HG03064 (cell line): Measurements from ENCODE around the gene SYNE2.

Source experiments
- ATAC-seq: cut with Tn5 transposase; IDR thresholded peaks from one replicate; pipeline ENCODE4 v1.9.1; 2021; ENCODE audit warnings: low read depth; ENCODE audit not compliant: unreplicated experiment

The SYNE2 gene

DNA sequence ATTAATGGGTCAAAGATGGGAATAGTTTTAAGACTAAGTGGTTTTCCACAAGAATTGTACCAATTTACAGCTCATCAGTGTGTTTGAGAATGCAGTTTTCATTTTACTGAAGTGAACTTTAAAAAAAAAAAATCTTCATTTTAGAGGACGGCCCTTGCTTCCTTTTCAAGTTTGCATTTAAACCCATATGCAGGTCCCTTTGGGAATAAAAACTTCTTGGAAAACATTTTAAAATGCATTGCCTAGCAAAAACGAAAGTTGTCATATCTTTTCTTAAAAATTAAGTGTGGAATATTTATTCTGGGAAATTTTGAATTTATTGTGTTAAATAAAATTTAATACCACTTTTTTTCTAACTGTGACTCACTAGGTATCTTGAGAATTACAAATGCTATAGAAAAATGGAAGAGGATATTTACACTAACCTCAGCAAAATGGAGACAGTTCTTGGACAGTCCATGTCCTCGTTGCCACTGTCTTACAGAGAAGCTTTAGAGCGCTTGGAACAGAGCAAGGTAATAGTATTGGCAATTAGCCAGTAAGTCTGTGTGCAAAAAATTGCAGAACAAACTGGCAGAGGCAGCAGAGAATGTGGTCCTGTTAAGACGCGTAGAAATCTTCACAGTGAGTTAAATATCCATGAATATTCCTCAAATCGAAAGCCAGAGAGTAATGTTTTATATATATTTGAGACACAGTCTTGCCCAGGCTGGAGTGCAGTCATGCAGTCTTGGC, 209.7 kb downstream of the SYNE2 start:
- no peak for ATAC-seq

GRCh38 chr14:64064447-64064846, 211.6 kb downstream of the SYNE2 start:
- ATAC-seq: no peak

GRCh38 chr14:64069634-64070359, 217.0 kb downstream of the SYNE2 start:
- no peak for ATAC-seq

- ATAC-seq: no peak
Measured at GRCh38 chr14:64074961-64075612, 222.3 kb downstream of the SYNE2 start.

DNA sequence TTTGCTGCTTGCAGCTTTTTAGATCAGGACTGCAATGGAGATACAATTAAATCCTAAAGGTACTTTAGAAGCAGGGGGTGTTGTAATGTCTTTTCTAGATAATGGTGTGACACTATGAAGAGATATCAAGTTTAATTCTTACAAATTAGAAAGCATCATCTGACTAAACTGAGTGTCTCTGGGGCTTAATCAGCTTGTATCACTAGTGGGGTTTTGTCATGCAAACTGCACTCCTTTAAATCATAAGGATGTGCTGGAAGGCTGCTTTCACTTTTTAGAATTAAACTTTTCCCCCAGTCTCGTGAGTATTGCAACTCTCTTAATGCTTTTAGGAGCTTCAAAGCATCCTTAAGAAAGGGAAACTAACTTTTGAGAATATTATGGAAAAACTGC, 222.8 kb downstream of the SYNE2 start:
- ATAC-seq: no peak

GRCh38 chr14:64080452-64080851, 227.6 kb downstream of the SYNE2 start:
- no peak for ATAC-seq

DNA sequence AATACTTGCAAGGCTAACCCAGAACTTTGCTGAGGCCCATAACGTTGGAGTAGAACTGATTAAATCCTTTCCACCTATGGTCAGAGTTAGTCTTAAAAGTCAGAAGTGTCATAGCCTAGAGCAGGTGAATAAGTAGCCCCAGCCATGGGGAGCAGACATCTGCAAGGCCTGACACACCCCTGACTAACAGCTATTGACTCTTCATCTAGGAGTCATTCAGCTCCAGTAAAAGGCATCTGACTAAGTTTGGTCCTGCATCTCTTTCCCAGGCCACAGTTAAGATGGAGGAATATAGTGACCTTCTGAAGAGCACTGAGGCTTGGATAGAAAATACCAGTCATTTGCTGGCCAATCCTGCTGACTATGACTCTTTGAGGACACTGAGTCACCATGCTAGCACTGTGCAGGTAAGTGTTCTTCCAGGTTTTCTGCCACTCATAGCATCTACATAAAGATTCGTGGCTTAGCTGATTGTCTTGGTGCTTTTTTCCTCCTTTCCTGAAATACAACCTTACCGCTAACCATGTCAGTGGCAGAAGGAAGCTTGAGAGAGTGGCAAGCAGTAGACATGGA, 228.5 kb downstream of the SYNE2 start:
- no peak for ATAC-seq

- no peak for ATAC-seq
Measured at GRCh38 chr14:64082837-64083236, 230.0 kb downstream of the SYNE2 start.

DNA sequence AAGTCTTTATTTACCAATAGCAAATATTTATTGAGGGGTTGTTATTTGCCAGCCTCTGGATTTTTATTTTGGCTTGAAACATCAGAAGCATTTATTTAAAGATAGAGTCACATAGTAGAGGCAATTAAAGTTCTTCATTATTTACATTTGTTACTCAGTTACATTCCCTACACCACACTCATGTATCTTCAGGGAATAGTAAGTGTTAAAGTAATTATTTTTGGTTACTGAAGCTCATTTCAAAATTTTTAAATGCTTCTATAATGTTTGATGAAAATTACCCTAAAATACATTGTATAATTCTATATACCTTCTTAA, 235.8 kb downstream of the SYNE2 start:
- ATAC-seq: no peak

DNA sequence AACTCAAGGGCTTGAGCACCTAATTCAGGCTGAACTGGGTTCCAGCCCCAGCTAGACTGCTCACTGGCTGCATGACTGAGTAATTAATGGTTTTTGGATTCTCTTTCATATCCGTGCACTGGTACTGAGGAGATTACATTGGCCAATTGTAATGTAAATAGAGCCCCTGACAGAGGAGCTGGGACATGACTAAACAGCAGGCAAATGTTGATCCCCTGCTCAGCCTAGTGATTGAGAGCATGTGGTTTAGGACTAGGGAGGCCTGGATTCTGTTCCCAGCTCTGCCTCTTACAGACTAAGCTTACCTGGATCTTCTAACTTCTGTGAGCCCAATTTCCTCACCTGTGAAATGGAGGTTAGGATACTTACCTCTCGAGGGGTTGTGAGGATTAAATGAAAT, 237.1 kb downstream of the SYNE2 start:
- no peak for ATAC-seq

GRCh38 chr14:64091217-64091616, 238.4 kb downstream of the SYNE2 start:
- no peak for ATAC-seq

GRCh38 chr14:64092338-64092737, 239.5 kb downstream of the SYNE2 start:
- no peak for ATAC-seq

DNA sequence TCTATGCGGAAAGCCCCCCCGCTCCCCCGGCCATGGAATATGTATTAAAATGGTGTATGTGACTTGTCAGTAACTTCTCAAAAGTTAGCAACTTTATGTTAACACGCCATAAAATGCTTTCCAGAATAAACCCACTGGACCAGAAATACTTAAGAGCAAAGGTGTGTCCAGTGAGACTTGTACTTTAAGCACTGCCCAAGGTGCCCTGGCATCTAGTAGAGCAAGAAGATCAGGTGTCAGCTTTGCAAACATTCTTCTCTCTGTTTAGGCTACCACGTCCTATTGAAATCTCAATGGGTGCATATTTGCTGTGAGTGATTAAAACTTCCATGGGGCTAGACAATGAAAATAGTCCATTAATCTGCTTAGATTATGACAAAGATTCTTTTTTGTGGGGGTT, 240.1 kb downstream of the SYNE2 start:
- no peak for ATAC-seq

DNA sequence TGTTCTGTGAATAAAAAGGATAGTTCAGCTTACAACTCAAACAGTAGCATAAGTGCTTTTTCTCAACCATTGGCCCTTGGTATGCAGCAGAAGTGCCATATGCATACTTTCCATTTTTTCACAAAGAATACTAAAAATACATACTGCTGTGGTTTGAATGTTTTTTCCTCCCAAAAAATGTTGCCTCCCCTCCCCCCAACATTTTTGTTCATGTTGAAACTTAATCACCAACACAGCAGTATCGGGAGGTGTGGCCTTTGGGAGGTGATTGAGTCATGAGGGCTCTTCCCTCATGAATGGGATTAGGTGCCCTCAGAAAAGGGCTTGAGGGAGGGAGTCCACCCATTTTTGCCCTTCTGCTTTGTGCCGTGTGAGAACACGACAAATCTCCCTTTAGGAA, 242.8 kb downstream of the SYNE2 start:
- no peak for ATAC-seq

- no peak for ATAC-seq
Measured at GRCh38 chr14:64098120-64098519, 245.3 kb downstream of the SYNE2 start.

DNA sequence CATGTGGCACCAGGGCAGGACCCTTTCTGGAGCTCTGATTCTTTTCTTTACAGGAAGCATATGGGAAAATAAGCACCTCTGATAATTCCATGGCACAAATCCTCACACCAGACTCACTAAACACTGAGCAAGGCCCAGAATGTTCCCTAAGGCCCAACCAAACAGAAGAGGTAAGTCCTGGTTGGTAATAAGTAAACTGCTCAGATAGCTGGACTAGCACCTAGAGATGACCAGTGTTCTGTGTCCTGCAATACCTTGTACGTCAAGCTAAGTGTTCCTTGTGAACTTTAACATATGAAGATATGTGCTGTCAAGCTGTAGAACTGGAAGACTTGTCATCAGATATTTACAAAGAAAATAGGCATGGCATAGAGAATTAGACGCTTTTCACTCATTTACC, 254.6 kb downstream of the SYNE2 start:
- no peak for ATAC-seq

- no peak for ATAC-seq
Measured at GRCh38 chr14:64109819-64110554, 257.2 kb downstream of the SYNE2 start.

GRCh38 chr14:64110802-64111201, 258.0 kb downstream of the SYNE2 start:
- ATAC-seq: no peak

GRCh38 chr14:64112867-64113678, 260.3 kb downstream of the SYNE2 start:
- ATAC-seq: no peak

DNA sequence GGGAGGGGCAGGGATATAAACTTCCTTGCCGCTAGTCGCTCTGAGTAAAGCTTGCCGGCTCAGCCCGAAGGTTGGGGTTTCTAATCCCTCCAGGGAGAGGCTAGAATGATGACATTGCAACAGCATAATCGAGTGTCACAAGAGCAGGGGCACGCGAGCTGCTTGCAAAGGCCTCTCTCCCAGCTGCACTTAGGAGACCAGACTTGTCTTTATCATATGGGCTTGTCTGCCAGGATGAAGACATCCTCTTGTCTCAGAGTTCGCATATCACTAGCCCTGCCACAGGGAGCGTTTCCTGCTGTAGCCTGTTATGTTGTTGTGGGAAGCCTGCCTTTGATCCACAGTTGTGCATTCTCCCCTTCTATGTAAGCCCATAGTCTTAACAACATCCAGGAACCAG, 261.4 kb downstream of the SYNE2 start:
- no peak for ATAC-seq
